Chondrocyte (in vitro differentiated cells): ENCODE data around the gene GRB2. TPM values are rescaled to one million over a fixed set of nuclear protein-coding genes. Genes with fewer than 3 reads are reported as not detected.
A peak's percentile ranks its signal among the peaks of the same experiment; 100 is the strongest.
"Not testable (repeated sequence)": the region's sequence is repeated elsewhere in the genome, so short reads cannot be mapped to it uniquely, and the experiment has no call there.

Experiments used
- DNase-seq: peaks from one replicate; pipeline ENCODE4 v3.0.0; 2021; ENCODE audit warnings: mixed read lengths, low spot score
- H3K27ac Mint-ChIP-seq: one replicate; pipeline ENCODE4 v1.8.0; 2021; ENCODE audit warnings: mild to moderate bottlenecking, moderate library complexity, mixed read lengths; ENCODE audit not compliant: unreplicated experiment
- H3K27me3 Mint-ChIP-seq: 2 replicates; pipeline ENCODE4 v1.8.0; 2021; ENCODE audit warnings: low read depth, mixed read lengths
- H3K36me3 Mint-ChIP-seq: 2 replicates; pipeline ENCODE4 v1.8.0; 2021; ENCODE audit warnings: low read depth, mixed read lengths
- H3K4me1 Mint-ChIP-seq: 2 replicates; pipeline ENCODE4 v1.8.0; 2021; ENCODE audit warnings: low read depth, mild to moderate bottlenecking, mixed read lengths
- H3K4me3 Mint-ChIP-seq: one replicate; pipeline ENCODE4 v1.8.0; 2021; ENCODE audit warnings: mild to moderate bottlenecking, moderate library complexity, mixed read lengths; ENCODE audit not compliant: unreplicated experiment
- H3K9me3 Mint-ChIP-seq: 2 replicates; pipeline ENCODE4 v1.8.0; 2021; ENCODE audit warnings: low read depth, mixed read lengths
- CTCF ChIP-seq: fragments of 200-600 bp; sonication (generic); IDR thresholded peaks from 2 replicates; pipeline ENCODE4 v1.5.0; 2021; ENCODE audit warnings: antibody characterized with exemption, mild to moderate bottlenecking, moderate library complexity
- total RNA-seq: library from RNA; stranded (reverse); gene quantifications from 3 replicates; pipeline ENCODE4 v1.2.1, GENCODE V29; 2021

The GRB2 gene
- total RNA-seq, 1 donor from 2014 or later: 79.4 TPM

- no peak overlapping the region for H3K27ac Mint-ChIP-seq
- no peaks in the 10 kb centered on the region for H3K36me3 Mint-ChIP-seq
- DNase-seq: no peak
- H3K4me1 Mint-ChIP-seq: peaks cover 49% of the 10 kb centered on the region
- no peaks in the 10 kb centered on the region for H3K9me3 Mint-ChIP-seq
- TF ChIP-seq CTCF: no peak
- no peak overlapping the region for H3K4me3 Mint-ChIP-seq
- H3K27me3 Mint-ChIP-seq: no peaks in the 10 kb centered on the region
These were observed 34.1 kb downstream of the GRB2 start for GRCh38 chr17:75371339-75371738.

- Mint-ChIP-seq H3K36me3 (no peaks in the 10 kb centered on the region), H3K4me1 (peaks cover 57% of the 10 kb centered on the region), H3K27me3 (no peaks in the 10 kb centered on the region), H3K27ac (peak overlapping the region; percentile 84), H3K4me3 (no peak overlapping the region), H3K9me3 (no peaks in the 10 kb centered on the region)
- no peak for TF ChIP-seq CTCF
- no peak for DNase-seq
These were observed 35.1 kb downstream of the GRB2 start for GRCh38 chr17:75370286-75370915.

GRCh38 chr17:75367838-75368789 lies 37.4 kb downstream of the GRB2 start:
- Mint-ChIP-seq H3K27ac (peak overlapping the region; percentile 38), H3K4me1 (peaks cover 78% of the 10 kb centered on the region)
- H3K27me3 Mint-ChIP-seq, DNase-seq, H3K36me3 Mint-ChIP-seq, H3K4me3 Mint-ChIP-seq, H3K9me3 Mint-ChIP-seq: not testable (repeated sequence)

GRCh38 chr17:75367312-75367711 lies 38.2 kb downstream of the GRB2 start:
- Mint-ChIP-seq H3K4me3 (no peak overlapping the region), H3K36me3 (no peaks in the 10 kb centered on the region), H3K27me3 (no peaks in the 10 kb centered on the region), H3K27ac (peak overlapping the region; percentile 37), H3K9me3 (no peaks in the 10 kb centered on the region), H3K4me1 (peaks cover 85% of the 10 kb centered on the region)
- DNase-seq: no peak
- TF ChIP-seq CTCF: no peak

- TF ChIP-seq CTCF: no peak
- H3K4me3 Mint-ChIP-seq: no peak overlapping the region
- no peak for DNase-seq
- H3K27me3 Mint-ChIP-seq: no peaks in the 10 kb centered on the region
- no peak overlapping the region for H3K27ac Mint-ChIP-seq
- peaks cover 85% of the 10 kb centered on the region for H3K4me1 Mint-ChIP-seq
- no peaks in the 10 kb centered on the region for H3K36me3 Mint-ChIP-seq
- H3K9me3 Mint-ChIP-seq: no peaks in the 10 kb centered on the region
These were observed 39.0 kb downstream of the GRB2 start for GRCh38 chr17:75366432-75366831.
